ENCODE results near the gene ATXN2L. TPM values are rescaled to one million over a fixed set of nuclear protein-coding genes. Genes with fewer than 3 reads are reported as not detected.

ATXN2L gene
- total and polyA plus RNA-seq, 2 donors from 2014 or later: 43.2 to 102 TPM

DNA sequence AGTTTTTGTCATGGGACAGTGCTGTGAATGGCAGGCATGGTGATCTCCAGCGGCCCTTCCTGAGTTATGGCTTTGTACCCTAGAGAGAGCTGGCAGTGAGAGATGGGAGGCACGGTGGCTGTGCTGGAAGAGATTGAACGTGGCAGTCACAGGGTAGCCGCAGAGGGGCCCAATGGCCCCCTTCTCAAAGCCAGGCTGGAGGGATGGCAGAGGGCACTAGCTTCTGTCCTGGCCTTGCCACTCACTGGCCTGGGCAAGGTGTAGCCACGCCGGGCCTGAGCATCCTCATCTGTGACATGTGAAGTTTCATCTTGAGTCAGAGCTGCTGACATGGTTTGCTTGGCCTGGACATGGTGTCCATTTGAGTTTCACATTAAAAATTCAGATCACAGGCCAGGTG, 51.6 kb downstream of the ATXN2L start:
- Histone ChIP-seq H3K9me3 (ENCODE audit: control insufficient read depth in 2 of 3, insufficient read depth in 1 of 3, low read length in 3 of 3) (no peaks in the 10 kb centered on the region), H3K27me3 (ENCODE audit: control insufficient read depth, insufficient read depth, low read length) (no peaks in the 10 kb centered on the region), H3K9ac (ENCODE audit: low read length in 3 of 3) (no peak overlapping the region), H3K27ac (ENCODE audit: low read depth in 2 of 2, low read length in 2 of 2) (no peak overlapping the region), H3K4me3 (ENCODE audit: low read length in 3 of 3) (no peak overlapping the region), H3K4me1 (ENCODE audit: control insufficient read depth in 2 of 3, insufficient read depth in 2 of 3, low read depth in 1 of 3, low read length in 3 of 3) (peaks cover 0 to 3% (median 3%) of the 10 kb centered on the region in 3 donors), H3K36me3 (ENCODE audit: control insufficient read depth in 2 of 3, insufficient read depth in 3 of 3, low read length in 3 of 3) (peaks cover 4 to 18% (median 10%) of the 10 kb centered on the region in 3 donors)
- TF ChIP-seq, protein P1, sequence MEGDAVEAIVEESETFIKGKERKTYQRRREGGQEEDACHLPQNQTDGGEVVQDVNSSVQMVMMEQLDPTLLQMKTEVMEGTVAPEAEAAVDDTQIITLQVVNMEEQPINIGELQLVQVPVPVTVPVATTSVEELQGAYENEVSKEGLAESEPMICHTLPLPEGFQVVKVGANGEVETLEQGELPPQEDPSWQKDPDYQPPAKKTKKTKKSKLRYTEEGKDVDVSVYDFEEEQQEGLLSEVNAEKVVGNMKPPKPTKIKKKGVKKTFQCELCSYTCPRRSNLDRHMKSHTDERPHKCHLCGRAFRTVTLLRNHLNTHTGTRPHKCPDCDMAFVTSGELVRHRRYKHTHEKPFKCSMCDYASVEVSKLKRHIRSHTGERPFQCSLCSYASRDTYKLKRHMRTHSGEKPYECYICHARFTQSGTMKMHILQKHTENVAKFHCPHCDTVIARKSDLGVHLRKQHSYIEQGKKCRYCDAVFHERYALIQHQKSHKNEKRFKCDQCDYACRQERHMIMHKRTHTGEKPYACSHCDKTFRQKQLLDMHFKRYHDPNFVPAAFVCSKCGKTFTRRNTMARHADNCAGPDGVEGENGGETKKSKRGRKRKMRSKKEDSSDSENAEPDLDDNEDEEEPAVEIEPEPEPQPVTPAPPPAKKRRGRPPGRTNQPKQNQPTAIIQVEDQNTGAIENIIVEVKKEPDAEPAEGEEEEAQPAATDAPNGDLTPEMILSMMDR (IDR thresholded peaks at IDR 0.05; ENCODE audit: borderline replicate concordance, extremely low read depth, insufficient read depth): no peak
- DNase-seq: no peak
- intact Hi-C loops (cut with DNase I): no loop called here
- no peak for FAIRE-seq

DNA sequence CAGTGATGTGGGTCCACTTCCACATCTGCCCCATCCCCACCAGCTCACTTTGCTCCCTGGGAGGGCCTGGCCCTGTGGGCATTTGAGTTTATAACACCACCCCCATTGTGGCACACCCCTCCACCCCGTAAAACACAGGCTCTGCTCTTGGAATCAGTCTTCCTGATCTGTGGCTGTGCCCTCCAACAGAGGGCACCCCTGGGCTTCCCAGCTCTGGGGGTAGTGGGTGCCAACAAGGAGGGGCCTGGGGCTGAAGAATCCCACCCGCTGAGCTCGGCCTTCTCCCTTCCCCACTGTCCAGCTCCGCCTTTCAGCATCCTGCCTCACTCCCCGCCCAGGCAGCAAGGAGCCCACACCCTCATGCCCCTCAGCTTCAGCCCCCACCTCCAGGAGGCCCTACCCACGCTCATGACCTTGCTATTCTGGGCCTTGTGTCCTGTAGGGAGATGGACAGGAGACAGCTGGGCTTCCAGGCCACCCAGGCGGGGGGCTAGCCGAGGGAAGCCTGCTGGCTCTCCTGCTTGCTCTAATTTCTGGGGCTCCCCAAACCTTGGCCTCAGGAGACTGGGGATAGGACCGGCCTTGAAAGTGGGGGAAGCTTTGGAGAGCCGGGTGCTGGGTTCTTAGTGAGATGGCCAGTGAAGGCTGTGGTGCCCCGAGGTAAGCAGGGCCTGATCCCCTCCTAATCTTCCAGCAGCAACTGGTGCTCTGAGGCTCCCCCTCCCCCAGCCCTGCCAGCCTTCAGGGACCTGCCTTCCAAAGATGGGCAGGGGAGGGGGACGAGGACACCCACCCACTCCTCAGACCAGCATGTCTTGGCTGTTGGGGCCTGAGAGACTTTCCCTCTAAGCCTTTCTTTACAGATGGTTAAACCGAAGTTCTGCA, 52.6 kb downstream of the ATXN2L start:
- no peak overlapping the region for H3K9ac ChIP-seq (ENCODE audit: low read length in 3 of 3)
- no peak overlapping the region for H3K4me3 ChIP-seq (ENCODE audit: low read length in 3 of 3)
- no peaks in the 10 kb centered on the region for H3K27me3 ChIP-seq (ENCODE audit: control insufficient read depth, insufficient read depth, low read length)
- intact Hi-C loops (cut with DNase I): no loop called here
- H3K36me3 ChIP-seq (ENCODE audit: control insufficient read depth in 2 of 3, insufficient read depth in 3 of 3, low read length in 3 of 3): peaks cover 0 to 9% (median under 1%) of the 10 kb centered on the region in 3 donors
- peaks cover 0 to 10% (median 3%) of the 10 kb centered on the region in 3 donors for H3K4me1 ChIP-seq (ENCODE audit: control insufficient read depth in 2 of 3, insufficient read depth in 2 of 3, low read depth in 1 of 3, low read length in 3 of 3)
- TF ChIP-seq, protein P1 (IDR thresholded peaks at IDR 0.05; ENCODE audit: borderline replicate concordance, extremely low read depth, insufficient read depth): no peak
- FAIRE-seq: no peak
- no peak overlapping the region for H3K27ac ChIP-seq (ENCODE audit: low read depth in 2 of 2, low read length in 2 of 2)
- DNase-seq: peak in 4 of 5 donors; percentile 26 to 70 (median 40)
- H3K9me3 ChIP-seq (ENCODE audit: control insufficient read depth in 2 of 3, insufficient read depth in 1 of 3, low read length in 3 of 3): no peaks in the 10 kb centered on the region

DNA sequence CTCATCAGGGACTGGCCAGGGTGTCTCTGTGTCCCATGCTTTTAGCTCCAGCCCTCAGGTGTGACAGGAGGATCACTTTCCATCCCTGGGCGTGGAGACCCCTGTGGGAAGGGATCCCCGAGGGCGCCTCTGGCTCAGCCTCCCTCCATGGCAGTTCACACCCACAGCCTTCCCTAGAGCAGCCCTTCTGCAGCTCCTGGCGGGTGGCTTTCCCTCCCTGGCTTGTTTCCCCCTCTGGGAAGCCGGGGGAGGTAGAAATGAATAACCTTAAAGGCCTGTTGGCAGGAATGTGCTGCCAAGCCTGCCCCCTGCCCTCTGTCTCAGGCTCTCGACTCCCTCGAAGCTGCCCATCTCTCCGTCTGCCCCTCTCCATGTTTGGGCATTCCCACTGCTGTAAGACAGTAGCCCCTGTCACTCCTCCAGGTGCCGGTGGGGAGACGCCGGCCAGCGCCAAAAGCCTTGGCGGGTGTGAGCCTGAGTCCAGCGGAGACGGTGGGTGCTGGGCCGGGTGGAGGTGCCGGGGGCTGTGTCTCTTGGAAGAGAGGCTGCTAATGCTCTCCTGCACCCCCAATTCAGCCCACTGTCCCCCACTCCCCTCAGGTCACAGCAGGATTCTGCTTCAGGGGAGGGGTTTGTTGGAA, 53.3 kb downstream of the ATXN2L start:
- H3K27me3 ChIP-seq (ENCODE audit: control insufficient read depth, insufficient read depth, low read length): no peaks in the 10 kb centered on the region
- H3K4me1 ChIP-seq (ENCODE audit: control insufficient read depth in 2 of 3, insufficient read depth in 2 of 3, low read depth in 1 of 3, low read length in 3 of 3): peaks cover 0 to 11% (median 3%) of the 10 kb centered on the region in 3 donors
- H3K4me3 ChIP-seq (ENCODE audit: low read length in 3 of 3): no peak overlapping the region
- H3K9ac ChIP-seq (ENCODE audit: low read length in 3 of 3): no peak overlapping the region
- DNase-seq: peak in 2 of 5 donors; percentile 33 to 64
- H3K9me3 ChIP-seq (ENCODE audit: control insufficient read depth in 2 of 3, insufficient read depth in 1 of 3, low read length in 3 of 3): no peaks in the 10 kb centered on the region
- H3K36me3 ChIP-seq (ENCODE audit: control insufficient read depth in 2 of 3, insufficient read depth in 3 of 3, low read length in 3 of 3): peaks cover 0 to 9% (median 0%) of the 10 kb centered on the region in 3 donors
- no peak overlapping the region for H3K27ac ChIP-seq (ENCODE audit: low read depth in 2 of 2, low read length in 2 of 2)
- TF ChIP-seq, protein P1 (IDR thresholded peaks at IDR 0.05; ENCODE audit: borderline replicate concordance, extremely low read depth, insufficient read depth): no peak
- FAIRE-seq: no peak
- intact Hi-C loops (cut with DNase I): no loop called here

All from kidney (tissue), 14 donors.